HCT116 (cell line): Measurements from ENCODE around the gene GPR26.

Experiments used
- CEBPB ChIP-seq: IDR thresholded peaks from 2 replicates; pipeline ENCODE4 v1.6.1; 2012; ENCODE audit warnings: low read depth
- FOSL1 ChIP-seq: IDR thresholded peaks from 2 replicates; pipeline ENCODE4 v1.6.1; 2012; ENCODE audit warnings: low read depth
- POLR2A ChIP-seq: IDR thresholded peaks from 2 replicates; pipeline ENCODE4 v1.7.0; 2011; ENCODE audit warnings: borderline replicate concordance; ENCODE audit not compliant: insufficient read depth, insufficient read length; ENCODE audit errors: extremely low read depth
- POLR2AphosphoS5 ChIP-seq: IDR thresholded peaks from 2 replicates; pipeline ENCODE4 v1.6.1; 2011; ENCODE audit warnings: mild to moderate bottlenecking, low read depth, low read length, moderate library complexity
- RAD21 ChIP-seq: IDR thresholded peaks from 2 replicates; pipeline ENCODE4 v1.6.1; 2012; ENCODE audit warnings: low read depth, mild to moderate bottlenecking
- TF ChIP-seq, protein P1 (sequence below), 3 experiments: fragments of 200-600 bp in 1 of 3; sonication (generic) in 1 of 3; IDR thresholded peaks in 2 of 3; conservative IDR thresholded peaks in 1 of 3; 2 replicates each; pipeline ENCODE4 v1.5.1; 2012 to 2017; ENCODE audit warnings: low read depth in 2 of 3, low read length in 2 of 3, antibody characterized with exemption in 1 of 3, borderline replicate concordance in 1 of 3, control low read depth in 1 of 3, mild to moderate bottlenecking in 1 of 3, mixed read lengths in 1 of 3, mixed run types in 1 of 3, moderate library complexity in 1 of 3; ENCODE audit not compliant: insufficient read depth in 1 of 3
- TF ChIP-seq, protein P2 (sequence below): IDR thresholded peaks from 2 replicates; pipeline ENCODE4 v1.6.1; 2011; ENCODE audit warnings: mild to moderate bottlenecking, low read length, moderate library complexity; ENCODE audit not compliant: insufficient replicate concordance; ENCODE audit errors: extremely low read depth
- TF ChIP-seq, protein P3 (sequence below): IDR thresholded peaks from 2 replicates; pipeline ENCODE4 v1.6.1; 2012; ENCODE audit warnings: low read depth

DNA sequence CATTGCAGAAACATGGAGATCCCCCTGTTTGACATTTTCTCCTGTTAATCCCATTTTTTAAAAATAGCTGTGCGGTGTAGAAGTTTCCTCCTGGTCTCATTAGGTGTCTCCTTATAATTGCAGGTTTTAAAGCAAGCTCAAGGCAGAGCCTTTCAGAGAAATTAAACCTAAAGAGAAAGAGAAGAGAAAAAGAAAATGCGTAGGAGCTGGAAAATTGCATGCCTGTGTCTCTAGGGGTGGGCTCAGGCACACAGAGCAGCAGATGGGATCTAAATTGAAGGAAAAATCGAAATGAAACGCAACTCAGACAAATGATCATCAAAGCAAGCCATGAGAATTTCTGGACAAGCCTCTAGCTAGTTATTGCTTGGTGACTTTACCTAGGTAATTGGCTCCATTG is 40.1 kb downstream of the GPR26 start:
- TF ChIP-seq FOSL1 (no peak), RAD21 (no peak), POLR2A (no peak), POLR2AphosphoS5 (no peak), CEBPB (no peak)
- TF ChIP-seq, protein P1, sequence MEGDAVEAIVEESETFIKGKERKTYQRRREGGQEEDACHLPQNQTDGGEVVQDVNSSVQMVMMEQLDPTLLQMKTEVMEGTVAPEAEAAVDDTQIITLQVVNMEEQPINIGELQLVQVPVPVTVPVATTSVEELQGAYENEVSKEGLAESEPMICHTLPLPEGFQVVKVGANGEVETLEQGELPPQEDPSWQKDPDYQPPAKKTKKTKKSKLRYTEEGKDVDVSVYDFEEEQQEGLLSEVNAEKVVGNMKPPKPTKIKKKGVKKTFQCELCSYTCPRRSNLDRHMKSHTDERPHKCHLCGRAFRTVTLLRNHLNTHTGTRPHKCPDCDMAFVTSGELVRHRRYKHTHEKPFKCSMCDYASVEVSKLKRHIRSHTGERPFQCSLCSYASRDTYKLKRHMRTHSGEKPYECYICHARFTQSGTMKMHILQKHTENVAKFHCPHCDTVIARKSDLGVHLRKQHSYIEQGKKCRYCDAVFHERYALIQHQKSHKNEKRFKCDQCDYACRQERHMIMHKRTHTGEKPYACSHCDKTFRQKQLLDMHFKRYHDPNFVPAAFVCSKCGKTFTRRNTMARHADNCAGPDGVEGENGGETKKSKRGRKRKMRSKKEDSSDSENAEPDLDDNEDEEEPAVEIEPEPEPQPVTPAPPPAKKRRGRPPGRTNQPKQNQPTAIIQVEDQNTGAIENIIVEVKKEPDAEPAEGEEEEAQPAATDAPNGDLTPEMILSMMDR (IDR thresholded peaks at IDR 0.05 in 2 of 3, conservative IDR thresholded peaks at IDR 0.05 in 1 of 3; ENCODE audit: borderline replicate concordance in 1 of 3, insufficient read depth in 1 of 3, low read depth in 2 of 3, low read length in 2 of 3): no peak
- TF ChIP-seq, protein P2, sequence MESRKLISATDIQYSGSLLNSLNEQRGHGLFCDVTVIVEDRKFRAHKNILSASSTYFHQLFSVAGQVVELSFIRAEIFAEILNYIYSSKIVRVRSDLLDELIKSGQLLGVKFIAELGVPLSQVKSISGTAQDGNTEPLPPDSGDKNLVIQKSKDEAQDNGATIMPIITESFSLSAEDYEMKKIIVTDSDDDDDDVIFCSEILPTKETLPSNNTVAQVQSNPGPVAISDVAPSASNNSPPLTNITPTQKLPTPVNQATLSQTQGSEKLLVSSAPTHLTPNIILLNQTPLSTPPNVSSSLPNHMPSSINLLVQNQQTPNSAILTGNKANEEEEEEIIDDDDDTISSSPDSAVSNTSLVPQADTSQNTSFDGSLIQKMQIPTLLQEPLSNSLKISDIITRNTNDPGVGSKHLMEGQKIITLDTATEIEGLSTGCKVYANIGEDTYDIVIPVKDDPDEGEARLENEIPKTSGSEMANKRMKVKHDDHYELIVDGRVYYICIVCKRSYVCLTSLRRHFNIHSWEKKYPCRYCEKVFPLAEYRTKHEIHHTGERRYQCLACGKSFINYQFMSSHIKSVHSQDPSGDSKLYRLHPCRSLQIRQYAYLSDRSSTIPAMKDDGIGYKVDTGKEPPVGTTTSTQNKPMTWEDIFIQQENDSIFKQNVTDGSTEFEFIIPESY: no peak
- TF ChIP-seq, protein P3, sequence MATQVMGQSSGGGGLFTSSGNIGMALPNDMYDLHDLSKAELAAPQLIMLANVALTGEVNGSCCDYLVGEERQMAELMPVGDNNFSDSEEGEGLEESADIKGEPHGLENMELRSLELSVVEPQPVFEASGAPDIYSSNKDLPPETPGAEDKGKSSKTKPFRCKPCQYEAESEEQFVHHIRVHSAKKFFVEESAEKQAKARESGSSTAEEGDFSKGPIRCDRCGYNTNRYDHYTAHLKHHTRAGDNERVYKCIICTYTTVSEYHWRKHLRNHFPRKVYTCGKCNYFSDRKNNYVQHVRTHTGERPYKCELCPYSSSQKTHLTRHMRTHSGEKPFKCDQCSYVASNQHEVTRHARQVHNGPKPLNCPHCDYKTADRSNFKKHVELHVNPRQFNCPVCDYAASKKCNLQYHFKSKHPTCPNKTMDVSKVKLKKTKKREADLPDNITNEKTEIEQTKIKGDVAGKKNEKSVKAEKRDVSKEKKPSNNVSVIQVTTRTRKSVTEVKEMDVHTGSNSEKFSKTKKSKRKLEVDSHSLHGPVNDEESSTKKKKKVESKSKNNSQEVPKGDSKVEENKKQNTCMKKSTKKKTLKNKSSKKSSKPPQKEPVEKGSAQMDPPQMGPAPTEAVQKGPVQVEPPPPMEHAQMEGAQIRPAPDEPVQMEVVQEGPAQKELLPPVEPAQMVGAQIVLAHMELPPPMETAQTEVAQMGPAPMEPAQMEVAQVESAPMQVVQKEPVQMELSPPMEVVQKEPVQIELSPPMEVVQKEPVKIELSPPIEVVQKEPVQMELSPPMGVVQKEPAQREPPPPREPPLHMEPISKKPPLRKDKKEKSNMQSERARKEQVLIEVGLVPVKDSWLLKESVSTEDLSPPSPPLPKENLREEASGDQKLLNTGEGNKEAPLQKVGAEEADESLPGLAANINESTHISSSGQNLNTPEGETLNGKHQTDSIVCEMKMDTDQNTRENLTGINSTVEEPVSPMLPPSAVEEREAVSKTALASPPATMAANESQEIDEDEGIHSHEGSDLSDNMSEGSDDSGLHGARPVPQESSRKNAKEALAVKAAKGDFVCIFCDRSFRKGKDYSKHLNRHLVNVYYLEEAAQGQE: no peak
